PC-3 (cell line): ENCODE results near the gene ATP13A5. TPM values are rescaled to one million over a fixed set of nuclear protein-coding genes. Genes with fewer than 3 reads are reported as not detected.

Source experiments
- ATAC-seq: fragments of 200-7000 bp; cut with Tn5 transposase; 2 replicates; pipeline ENCODE4 v1.9.1; 2020; ENCODE audit warnings: mild to moderate bottlenecking, moderate library complexity
- Bru-seq: library from RNA; stranded (reverse); fragments of 400-500 nt; gene quantifications from one replicate; lab custom pipeline; 2021; lab: Mats Ljungman, UMichigan
- BruChase-seq, 2 experiments: library from RNA; stranded (reverse); fragments of 400-500 nt; gene quantifications; one replicate each; lab custom pipeline; 2021; lab: Mats Ljungman, UMichigan
- BruUV-seq: library from RNA; stranded (reverse); fragments of 400-500 nt; replicated peaks from 2 replicates; lab custom pipeline; 2021; lab: Mats Ljungman, UMichigan
- CTCF ChIA-PET: fragments of 300-600 bp; sonication (Branson Sonifier 250); formaldehyde crosslinking; loops from one replicate; lab custom pipeline; 2022; ENCODE audit warnings: antibody characterized with exemption; lab: Charles Lee
- POLR2A ChIA-PET: fragments of 300-600 bp; sonication (Branson Sonifier 250); formaldehyde crosslinking; loops from one replicate; lab custom pipeline; 2022; ENCODE audit warnings: antibody characterized with exemption; ENCODE audit not compliant: unreplicated experiment; lab: Charles Lee
- DNase-seq: peaks from one replicate; pipeline ENCODE4 v3.0.0-alpha.2; 2015
- H2AFZ ChIP-seq: fragments of 300-600 bp; sonication (generic); 2 replicates; pipeline ENCODE4 v1.6.0; 2016; ENCODE audit warnings: antibody characterized with exemption, low read length
- H3F3A ChIP-seq: fragments of 300-600 bp; sonication (generic); one replicate; pipeline ENCODE4 v1.6.0; 2017; ENCODE audit warnings: antibody characterized with exemption, low read length, control low read depth, mild to moderate bottlenecking; ENCODE audit not compliant: unreplicated experiment
- H3K27ac ChIP-seq: fragments of 300-600 bp; sonication (generic); 2 replicates; pipeline ENCODE4 v1.5.1; 2016; ENCODE audit warnings: mild to moderate bottlenecking, low read length
- H3K27me3 ChIP-seq: fragments of 300-600 bp; sonication (generic); 2 replicates; pipeline ENCODE4 v1.6.1; 2016; ENCODE audit warnings: low read length, mixed read lengths
- H3K36me3 ChIP-seq: fragments of 300-600 bp; sonication (generic); 2 replicates; pipeline ENCODE4 v1.6.1; 2016; ENCODE audit warnings: low read depth, mixed run types, low read length, mixed read lengths
- H3K4me1 ChIP-seq: fragments of 300-600 bp; sonication (generic); 2 replicates; pipeline ENCODE4 v1.5.1; 2016; ENCODE audit warnings: low read length; ENCODE audit not compliant: insufficient read depth
- H3K4me2 ChIP-seq: fragments of 300-600 bp; sonication (generic); 2 replicates; pipeline ENCODE4 v1.6.0; 2016; ENCODE audit warnings: low read length
- H3K4me3 ChIP-seq: fragments of 300-600 bp; sonication (generic); 2 replicates; pipeline ENCODE4 v1.5.1; 2016; ENCODE audit warnings: mild to moderate bottlenecking, low read length, mixed read lengths
- H3K79me2 ChIP-seq: fragments of 300-600 bp; sonication (generic); 2 replicates; pipeline ENCODE4 v1.6.1; 2017; ENCODE audit warnings: low read length, mixed read lengths
- H3K9ac ChIP-seq: fragments of 300-600 bp; sonication (generic); 2 replicates; pipeline ENCODE4 v1.6.0; 2016; ENCODE audit warnings: mild to moderate bottlenecking, low read length
- H3K9me2 ChIP-seq: fragments of 300-600 bp; sonication (generic); replicated peaks from 2 replicates; pipeline ENCODE4 v1.6.1; 2016; ENCODE audit warnings: mixed run types, low read length, mixed read lengths
- H3K9me3 ChIP-seq: fragments of 300-600 bp; sonication (generic); 2 replicates; pipeline ENCODE4 v1.6.1; 2016; ENCODE audit warnings: low read length, mixed read lengths
- H4K20me1 ChIP-seq: fragments of 300-600 bp; sonication (generic); 2 replicates; pipeline ENCODE4 v1.6.1; 2016; ENCODE audit warnings: low read length, mixed read lengths
- EZH2 ChIP-seq: fragments of 300-600 bp; sonication (generic); IDR thresholded peaks from one replicate; pipeline ENCODE4 v1.6.1; 2017; ENCODE audit warnings: antibody characterized with exemption, mild to moderate bottlenecking, low read length; ENCODE audit not compliant: unreplicated experiment
- EZH2phosphoT487 ChIP-seq: fragments of 300-600 bp; sonication (generic); IDR thresholded peaks from 2 replicates; pipeline ENCODE4 v1.6.1; 2018; ENCODE audit warnings: mild to moderate bottlenecking, antibody characterized with exemption, low read length, borderline replicate concordance
- intact Hi-C: fragments of 100-400 bp; cut with micrococcal nuclease; formaldehyde crosslinking; loops from 2 replicates; pipeline ENCODE4 v1.9.0; 2023
- long read RNA-seq: library from polyadenylated mRNA; unstranded; transcript quantifications from one replicate; pipeline ENCODE4 v2.0.0, GENCODE V29; 2021; ENCODE audit not compliant: unreplicated experiment
- total RNA-seq: library from RNA; depleted of rRNA; stranded (reverse); fragments of >200 nt; gene quantifications from 2 replicates; pipeline ENCODE4 v1.2.3, GENCODE V29; 2014; rRNA removed
- TF ChIP-seq, protein P1 (sequence below): fragments of 300-600 bp; sonication (generic); conservative IDR thresholded peaks from 2 replicates; pipeline ENCODE4 v1.5.1; 2017; ENCODE audit warnings: antibody characterized with exemption, low read depth, mild to moderate bottlenecking, low read length

Gene ATP13A5, protein sequence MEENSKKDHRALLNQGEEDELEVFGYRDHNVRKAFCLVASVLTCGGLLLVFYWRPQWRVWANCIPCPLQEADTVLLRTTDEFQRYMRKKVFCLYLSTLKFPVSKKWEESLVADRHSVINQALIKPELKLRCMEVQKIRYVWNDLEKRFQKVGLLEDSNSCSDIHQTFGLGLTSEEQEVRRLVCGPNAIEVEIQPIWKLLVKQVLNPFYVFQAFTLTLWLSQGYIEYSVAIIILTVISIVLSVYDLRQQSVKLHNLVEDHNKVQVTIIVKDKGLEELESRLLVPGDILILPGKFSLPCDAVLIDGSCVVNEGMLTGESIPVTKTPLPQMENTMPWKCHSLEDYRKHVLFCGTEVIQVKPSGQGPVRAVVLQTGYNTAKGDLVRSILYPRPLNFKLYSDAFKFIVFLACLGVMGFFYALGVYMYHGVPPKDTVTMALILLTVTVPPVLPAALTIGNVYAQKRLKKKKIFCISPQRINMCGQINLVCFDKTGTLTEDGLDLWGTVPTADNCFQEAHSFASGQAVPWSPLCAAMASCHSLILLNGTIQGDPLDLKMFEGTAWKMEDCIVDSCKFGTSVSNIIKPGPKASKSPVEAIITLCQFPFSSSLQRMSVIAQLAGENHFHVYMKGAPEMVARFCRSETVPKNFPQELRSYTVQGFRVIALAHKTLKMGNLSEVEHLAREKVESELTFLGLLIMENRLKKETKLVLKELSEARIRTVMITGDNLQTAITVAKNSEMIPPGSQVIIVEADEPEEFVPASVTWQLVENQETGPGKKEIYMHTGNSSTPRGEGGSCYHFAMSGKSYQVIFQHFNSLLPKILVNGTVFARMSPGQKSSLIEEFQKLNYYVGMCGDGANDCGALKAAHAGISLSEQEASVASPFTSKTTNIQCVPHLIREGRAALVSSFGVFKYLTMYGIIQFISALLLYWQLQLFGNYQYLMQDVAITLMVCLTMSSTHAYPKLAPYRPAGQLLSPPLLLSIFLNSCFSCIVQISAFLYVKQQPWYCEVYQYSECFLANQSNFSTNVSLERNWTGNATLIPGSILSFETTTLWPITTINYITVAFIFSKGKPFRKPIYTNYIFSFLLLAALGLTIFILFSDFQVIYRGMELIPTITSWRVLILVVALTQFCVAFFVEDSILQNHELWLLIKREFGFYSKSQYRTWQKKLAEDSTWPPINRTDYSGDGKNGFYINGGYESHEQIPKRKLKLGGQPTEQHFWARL
- total RNA-seq: not detected in 2 replicates
- not detected for Bru-seq, nascent RNA
- BruChase-seq, experiment 1, labeled RNA remaining after a 6-hour chase: not detected
- percentile 2 among the genes with signal in this experiment for BruChase-seq, experiment 2, labeled RNA remaining after a 2-hour chase
- long read RNA-seq: 0 reads

DNA sequence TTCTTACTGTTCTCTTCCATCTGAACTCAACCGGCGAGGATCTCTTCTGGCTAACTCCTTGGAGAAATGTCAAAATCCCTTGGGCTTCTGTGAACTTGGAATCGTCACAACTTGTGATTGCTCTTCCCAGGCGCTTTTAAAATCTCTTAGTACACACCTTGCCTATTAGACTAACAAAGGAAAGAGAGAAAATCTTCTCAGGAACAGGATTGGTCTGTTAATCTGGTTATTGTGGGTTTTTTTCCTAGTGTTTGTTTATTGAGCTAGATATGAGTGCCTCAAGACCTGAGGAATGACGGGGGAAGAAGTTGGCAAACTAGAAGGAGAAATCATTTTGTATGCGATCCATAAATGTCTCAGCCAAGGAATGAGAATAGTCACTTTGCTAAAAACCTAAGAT, at the start of gene ATP13A5:
TSS of gene ATP13A5 (minus strand) at position 48 of the 400 bp plus-strand sequence. CDS start at position 20, 28 bp downstream.
- ChIA-PET CTCF (no interaction called here), POLR2A (no interaction called here)
- H3K27ac ChIP-seq: no peak within 1 kb of the TSS
- no peaks in the 10 kb centered on the region for H3K9me3 ChIP-seq
- intact Hi-C loops: no loop called here
- no peak for ATAC-seq
- no peak within 1 kb of the TSS for H3K4me2 ChIP-seq
- H3K9ac ChIP-seq: no peak within 1 kb of the TSS
- no peaks in the 10 kb centered on the region for H3K9me2 ChIP-seq
- DNase-seq: no peak
- TF ChIP-seq EZH2phosphoT487: no peak
- TF ChIP-seq, protein P1, sequence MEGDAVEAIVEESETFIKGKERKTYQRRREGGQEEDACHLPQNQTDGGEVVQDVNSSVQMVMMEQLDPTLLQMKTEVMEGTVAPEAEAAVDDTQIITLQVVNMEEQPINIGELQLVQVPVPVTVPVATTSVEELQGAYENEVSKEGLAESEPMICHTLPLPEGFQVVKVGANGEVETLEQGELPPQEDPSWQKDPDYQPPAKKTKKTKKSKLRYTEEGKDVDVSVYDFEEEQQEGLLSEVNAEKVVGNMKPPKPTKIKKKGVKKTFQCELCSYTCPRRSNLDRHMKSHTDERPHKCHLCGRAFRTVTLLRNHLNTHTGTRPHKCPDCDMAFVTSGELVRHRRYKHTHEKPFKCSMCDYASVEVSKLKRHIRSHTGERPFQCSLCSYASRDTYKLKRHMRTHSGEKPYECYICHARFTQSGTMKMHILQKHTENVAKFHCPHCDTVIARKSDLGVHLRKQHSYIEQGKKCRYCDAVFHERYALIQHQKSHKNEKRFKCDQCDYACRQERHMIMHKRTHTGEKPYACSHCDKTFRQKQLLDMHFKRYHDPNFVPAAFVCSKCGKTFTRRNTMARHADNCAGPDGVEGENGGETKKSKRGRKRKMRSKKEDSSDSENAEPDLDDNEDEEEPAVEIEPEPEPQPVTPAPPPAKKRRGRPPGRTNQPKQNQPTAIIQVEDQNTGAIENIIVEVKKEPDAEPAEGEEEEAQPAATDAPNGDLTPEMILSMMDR: no peak
- TF ChIP-seq EZH2: no peak
- H3K4me3 ChIP-seq: no peak within 1 kb of the TSS
- H3F3A ChIP-seq: no peaks in the 10 kb centered on the region
- no peaks in the 10 kb centered on the region for H3K4me1 ChIP-seq
- peaks cover 69% of the 10 kb centered on the region for H3K27me3 ChIP-seq
- H4K20me1 ChIP-seq: no peaks in the 10 kb centered on the region
- H2AFZ ChIP-seq: no peak within 1 kb of the TSS
- H3K79me2 ChIP-seq: no peaks in the 10 kb centered on the region
- BruUV-seq: no TSS peak
- no peaks in the 10 kb centered on the region for H3K36me3 ChIP-seq

DNA sequence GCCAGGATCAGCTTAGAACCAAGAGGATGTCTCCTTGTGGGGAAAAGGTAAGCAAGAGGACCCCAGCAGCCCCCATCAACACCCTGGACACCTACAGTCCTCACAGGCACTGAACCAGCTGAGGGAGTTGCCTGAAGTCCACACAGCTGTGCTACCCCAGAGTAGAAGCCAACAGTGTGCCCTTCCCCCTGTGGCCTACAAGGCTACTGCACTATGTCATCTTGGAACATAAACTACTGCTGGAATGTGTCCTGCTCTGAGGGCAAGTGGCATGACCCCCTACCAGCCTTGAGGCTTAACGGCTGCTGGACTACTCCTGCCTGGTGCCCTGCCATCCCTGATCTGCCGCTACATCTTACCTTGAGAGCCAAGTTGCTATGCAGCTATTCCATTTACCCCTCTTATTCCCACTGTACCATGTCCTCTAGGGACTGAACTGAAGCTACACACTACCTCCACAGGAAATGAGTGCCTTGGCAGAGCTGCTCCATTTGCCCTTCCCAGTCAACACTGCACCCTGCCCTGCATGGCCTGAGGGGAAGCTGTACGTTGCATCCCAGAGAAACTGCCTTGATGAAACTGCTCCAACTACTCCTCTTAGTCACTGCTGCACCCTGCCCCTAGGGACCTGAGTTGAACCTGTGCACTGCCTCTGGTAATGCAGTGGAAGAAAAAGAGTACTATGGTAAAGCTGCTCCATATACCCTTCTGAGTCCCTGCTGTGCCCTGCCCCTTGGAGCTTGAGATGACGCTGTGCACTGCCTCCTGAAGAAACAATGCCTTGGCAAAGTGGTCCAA, 40.2 kb upstream of the ATP13A5 start:
- H3K9me2 ChIP-seq: no peaks in the 10 kb centered on the region
- no peak overlapping the region for H3K4me2 ChIP-seq
- DNase-seq (no peak), ATAC-seq (no peak)
- no peaks in the 10 kb centered on the region for H3F3A ChIP-seq
- BruUV-seq: no TSS peak
- no peak overlapping the region for H3K4me3 ChIP-seq
- intact Hi-C loops: no loop called here
- no peak for TF ChIP-seq EZH2
- no peak for TF ChIP-seq EZH2phosphoT487
- TF ChIP-seq, protein P1: no peak
- no peak overlapping the region for H3K27ac ChIP-seq
- no peaks in the 10 kb centered on the region for H4K20me1 ChIP-seq
- no peak overlapping the region for H2AFZ ChIP-seq
- no peaks in the 10 kb centered on the region for H3K36me3 ChIP-seq
- ChIA-PET POLR2A (interaction anchor here (0.5 kb wide), 2 partner anchors 16 to 67 kb away, joined by 3 to 4 read pairs; no protein-coding TSS in a partner anchor), CTCF (no interaction called here)
- no peaks in the 10 kb centered on the region for H3K4me1 ChIP-seq
- peaks cover 6% of the 10 kb centered on the region; the same call in 1 of the 2 replicates for H3K9me3 ChIP-seq
- H3K27me3 ChIP-seq: no peaks in the 10 kb centered on the region
- no peak overlapping the region for H3K9ac ChIP-seq
- H3K79me2 ChIP-seq: no peaks in the 10 kb centered on the region
